PC-3 (cell line): ENCODE results near the gene LILRB4. TPM values are rescaled to one million over a fixed set of nuclear protein-coding genes. Genes with fewer than 3 reads are reported as not detected.

ENCODE experiments used
- ATAC-seq: fragments of 200-7000 bp; cut with Tn5 transposase; 2 replicates; pipeline ENCODE4 v1.9.1; 2020; ENCODE audit warnings: mild to moderate bottlenecking, moderate library complexity
- BruUV-seq: library from RNA; stranded (reverse); fragments of 400-500 nt; replicated peaks from 2 replicates; lab custom pipeline; 2021; lab: Mats Ljungman, UMichigan
- CTCF ChIA-PET: fragments of 300-600 bp; sonication (Branson Sonifier 250); formaldehyde crosslinking; loops from one replicate; lab custom pipeline; 2022; ENCODE audit warnings: antibody characterized with exemption; lab: Charles Lee
- POLR2A ChIA-PET: fragments of 300-600 bp; sonication (Branson Sonifier 250); formaldehyde crosslinking; loops from one replicate; lab custom pipeline; 2022; ENCODE audit warnings: antibody characterized with exemption; ENCODE audit not compliant: unreplicated experiment; lab: Charles Lee
- DNase-seq: peaks from one replicate; pipeline ENCODE4 v3.0.0-alpha.2; 2015
- H2AFZ ChIP-seq: fragments of 300-600 bp; sonication (generic); 2 replicates; pipeline ENCODE4 v1.6.0; 2016; ENCODE audit warnings: antibody characterized with exemption, low read length
- H3F3A ChIP-seq: fragments of 300-600 bp; sonication (generic); one replicate; pipeline ENCODE4 v1.6.0; 2017; ENCODE audit warnings: antibody characterized with exemption, low read length, control low read depth, mild to moderate bottlenecking; ENCODE audit not compliant: unreplicated experiment
- H3K27ac ChIP-seq: fragments of 300-600 bp; sonication (generic); 2 replicates; pipeline ENCODE4 v1.5.1; 2016; ENCODE audit warnings: mild to moderate bottlenecking, low read length
- H3K27me3 ChIP-seq: fragments of 300-600 bp; sonication (generic); 2 replicates; pipeline ENCODE4 v1.6.1; 2016; ENCODE audit warnings: low read length, mixed read lengths
- H3K36me3 ChIP-seq: fragments of 300-600 bp; sonication (generic); 2 replicates; pipeline ENCODE4 v1.6.1; 2016; ENCODE audit warnings: low read depth, mixed run types, low read length, mixed read lengths
- H3K4me1 ChIP-seq: fragments of 300-600 bp; sonication (generic); 2 replicates; pipeline ENCODE4 v1.5.1; 2016; ENCODE audit warnings: low read length; ENCODE audit not compliant: insufficient read depth
- H3K4me2 ChIP-seq: fragments of 300-600 bp; sonication (generic); 2 replicates; pipeline ENCODE4 v1.6.0; 2016; ENCODE audit warnings: low read length
- H3K4me3 ChIP-seq: fragments of 300-600 bp; sonication (generic); 2 replicates; pipeline ENCODE4 v1.5.1; 2016; ENCODE audit warnings: mild to moderate bottlenecking, low read length, mixed read lengths
- H3K79me2 ChIP-seq: fragments of 300-600 bp; sonication (generic); 2 replicates; pipeline ENCODE4 v1.6.1; 2017; ENCODE audit warnings: low read length, mixed read lengths
- H3K9ac ChIP-seq: fragments of 300-600 bp; sonication (generic); 2 replicates; pipeline ENCODE4 v1.6.0; 2016; ENCODE audit warnings: mild to moderate bottlenecking, low read length
- H3K9me2 ChIP-seq: fragments of 300-600 bp; sonication (generic); replicated peaks from 2 replicates; pipeline ENCODE4 v1.6.1; 2016; ENCODE audit warnings: mixed run types, low read length, mixed read lengths
- H3K9me3 ChIP-seq: fragments of 300-600 bp; sonication (generic); 2 replicates; pipeline ENCODE4 v1.6.1; 2016; ENCODE audit warnings: low read length, mixed read lengths
- H4K20me1 ChIP-seq: fragments of 300-600 bp; sonication (generic); 2 replicates; pipeline ENCODE4 v1.6.1; 2016; ENCODE audit warnings: low read length, mixed read lengths
- CTCF ChIP-seq: fragments of 300-600 bp; sonication (generic); conservative IDR thresholded peaks from 2 replicates; pipeline ENCODE4 v1.5.1; 2017; ENCODE audit warnings: antibody characterized with exemption, low read depth, mild to moderate bottlenecking, low read length
- EZH2 ChIP-seq: fragments of 300-600 bp; sonication (generic); IDR thresholded peaks from one replicate; pipeline ENCODE4 v1.6.1; 2017; ENCODE audit warnings: antibody characterized with exemption, mild to moderate bottlenecking, low read length; ENCODE audit not compliant: unreplicated experiment
- EZH2phosphoT487 ChIP-seq: fragments of 300-600 bp; sonication (generic); IDR thresholded peaks from 2 replicates; pipeline ENCODE4 v1.6.1; 2018; ENCODE audit warnings: mild to moderate bottlenecking, antibody characterized with exemption, low read length, borderline replicate concordance
- intact Hi-C: fragments of 100-400 bp; cut with micrococcal nuclease; formaldehyde crosslinking; loops from 2 replicates; pipeline ENCODE4 v1.9.0; 2023
- total RNA-seq: library from RNA; depleted of rRNA; stranded (reverse); fragments of >200 nt; gene quantifications from 2 replicates; pipeline ENCODE4 v1.2.3, GENCODE V29; 2014

The LILRB4 gene
- total RNA-seq, 1 experiment from 2014 or later, result not detected

- POLR2A ChIA-PET, result no interaction called here
- no peak overlapping the region for H3K4me3 ChIP-seq
- no peak overlapping the region for H2AFZ ChIP-seq
- H3K9me3 ChIP-seq, result no peaks in the 10 kb centered on the region
- no peaks in the 10 kb centered on the region for H3F3A ChIP-seq
- H3K4me2 ChIP-seq, result no peak overlapping the region
- intact Hi-C loops, result no loop called here
- H3K9ac ChIP-seq, result no peak overlapping the region
- no peak for DNase-seq
- H3K36me3 ChIP-seq, result no peaks in the 10 kb centered on the region
- no peak overlapping the region for H3K27ac ChIP-seq
- no peaks in the 10 kb centered on the region for H4K20me1 ChIP-seq
- H3K4me1 ChIP-seq, result no peaks in the 10 kb centered on the region
- no peaks in the 10 kb centered on the region for H3K9me2 ChIP-seq
- TF ChIP-seq EZH2 (no peak), CTCF (no peak), EZH2phosphoT487 (no peak)
- CTCF ChIA-PET, result no interaction called here
- no peaks in the 10 kb centered on the region for H3K79me2 ChIP-seq
- peaks cover 58% of the 10 kb centered on the region for H3K27me3 ChIP-seq
- no peak for ATAC-seq
- BruUV-seq, result no TSS peak
These were observed 1.8 kb upstream of the LILRB4 start for GRCh38 chr19:54660964-54661363.

- DNase-seq, result no peak
- no peak for ATAC-seq
- no peaks in the 10 kb centered on the region for H3K9me3 ChIP-seq
- no peak overlapping the region for H3K4me3 ChIP-seq
- H3F3A ChIP-seq, result no peaks in the 10 kb centered on the region
- ChIA-PET CTCF (no interaction called here), POLR2A (no interaction called here)
- no peaks in the 10 kb centered on the region for H3K36me3 ChIP-seq
- no peaks in the 10 kb centered on the region for H3K4me1 ChIP-seq
- TF ChIP-seq EZH2phosphoT487 (no peak), EZH2 (no peak), CTCF (no peak)
- H2AFZ ChIP-seq, result no peak overlapping the region
- H3K27me3 ChIP-seq, result peaks cover 68% of the 10 kb centered on the region
- H4K20me1 ChIP-seq, result no peaks in the 10 kb centered on the region
- no peak overlapping the region for H3K9ac ChIP-seq
- no peak overlapping the region for H3K4me2 ChIP-seq
- H3K27ac ChIP-seq, result no peak overlapping the region
- intact Hi-C loops, result no loop called here
- no peaks in the 10 kb centered on the region for H3K9me2 ChIP-seq
- no peaks in the 10 kb centered on the region for H3K79me2 ChIP-seq
- BruUV-seq, result no TSS peak
These were observed 821 bp upstream of the LILRB4 start for GRCh38 chr19:54661846-54662481.

- no peak overlapping the region for H3K4me2 ChIP-seq
- no peaks in the 10 kb centered on the region for H3K4me1 ChIP-seq
- intact Hi-C loops, result no loop called here
- no peaks in the 10 kb centered on the region for H3K79me2 ChIP-seq
- ChIA-PET CTCF (no interaction called here), POLR2A (no interaction called here)
- H3F3A ChIP-seq, result no peaks in the 10 kb centered on the region
- H3K27me3 ChIP-seq, result peaks cover 79% of the 10 kb centered on the region
- DNase-seq (no peak), ATAC-seq (no peak)
- H2AFZ ChIP-seq, result no peak overlapping the region
- H4K20me1 ChIP-seq, result no peaks in the 10 kb centered on the region
- no peak overlapping the region for H3K27ac ChIP-seq
- H3K9ac ChIP-seq, result no peak overlapping the region
- H3K9me3 ChIP-seq, result no peaks in the 10 kb centered on the region
- H3K9me2 ChIP-seq, result no peaks in the 10 kb centered on the region
- TF ChIP-seq EZH2phosphoT487 (no peak), EZH2 (no peak), CTCF (no peak)
- no peak overlapping the region for H3K4me3 ChIP-seq
- no TSS peak for BruUV-seq
- no peaks in the 10 kb centered on the region for H3K36me3 ChIP-seq
These were observed 2.7 kb downstream of the LILRB4 start for GRCh38 chr19:54665530-54665929.
